Cardiac fibroblast (primary cell): ENCODE measurements around the gene LILRB4.
"Not testable (repeated sequence)": the region's sequence is repeated elsewhere in the genome, so short reads cannot be mapped to it uniquely, and the experiment has no call there.

Source experiments
- DNase-seq, 2 donors: peaks; one replicate each; pipeline versions ENCODE4 v3.0.0 to v3.0.0-alpha.2; 2010; ENCODE audit warnings: low read depth in 2 of 2
- H3K4me3 ChIP-seq, 2 donors: replicated peaks in 1 of 2; 1 replicate in 1 of 2; 2 replicates in 1 of 2; pipeline ENCODE4 v1.5.1; 2011; ENCODE audit warnings: low read depth in 2 of 2, low read length in 2 of 2, mild to moderate bottlenecking in 2 of 2, moderate library complexity in 1 of 2
- CTCF ChIP-seq: IDR thresholded peaks from one replicate; pipeline ENCODE4 v1.5.1; 2011; ENCODE audit warnings: low read depth, mild to moderate bottlenecking, low read length, inconsistent platforms

The LILRB4 gene

GRCh38 chr19:54662730-54663129 is at the start of gene LILRB4:
Gene LILRB4 (plus strand): TSS chr19:54662985. CDS start chr19:54663034, 49 bp downstream.
- TF ChIP-seq CTCF, result no peak
- H3K4me3 ChIP-seq, result no peak within 1 kb of the TSS
- no peak for DNase-seq

- no peak for TF ChIP-seq CTCF
- no peak overlapping the region for H3K4me3 ChIP-seq
- no peak for DNase-seq
Measured at GRCh38 chr19:54614726-54615125, 48.1 kb upstream of the LILRB4 start.

- no peak for DNase-seq
- TF ChIP-seq CTCF, result no peak
- no peak overlapping the region for H3K4me3 ChIP-seq
Measured at GRCh38 chr19:54616057-54616456, 46.7 kb upstream of the LILRB4 start.

- DNase-seq, result no peak
- no peak overlapping the region for H3K4me3 ChIP-seq
- no peak for TF ChIP-seq CTCF
Measured at GRCh38 chr19:54616821-54617560, 45.8 kb upstream of the LILRB4 start.

GRCh38 chr19:54620464-54620863 is 42.3 kb upstream of the LILRB4 start:
- TF ChIP-seq CTCF, result no peak
- no peak overlapping the region for H3K4me3 ChIP-seq

GRCh38 chr19:54622431-54622830 is 40.4 kb upstream of the LILRB4 start:
- no peak for TF ChIP-seq CTCF
- H3K4me3 ChIP-seq, result no peak overlapping the region
- no peak for DNase-seq

More at GRCh38 chr19:54620464-54620863, 42.3 kb upstream of the LILRB4 start:
- DNase-seq, result no peak

- not testable (repeated sequence) for DNase-seq, H3K4me3 ChIP-seq
Measured at GRCh38 chr19:54624234-54624633, 38.6 kb upstream of the LILRB4 start.

- DNase-seq, H3K4me3 ChIP-seq: not testable (repeated sequence)
Measured at GRCh38 chr19:54624934-54625730, 37.7 kb upstream of the LILRB4 start.
